D341Med (cell line): ENCODE data around the gene SLC5A11.

Experiments used
- DNase-seq: peaks from one replicate; pipeline ENCODE4 v3.0.0; 2012; ENCODE audit warnings: low spot score

Gene SLC5A11

DNA sequence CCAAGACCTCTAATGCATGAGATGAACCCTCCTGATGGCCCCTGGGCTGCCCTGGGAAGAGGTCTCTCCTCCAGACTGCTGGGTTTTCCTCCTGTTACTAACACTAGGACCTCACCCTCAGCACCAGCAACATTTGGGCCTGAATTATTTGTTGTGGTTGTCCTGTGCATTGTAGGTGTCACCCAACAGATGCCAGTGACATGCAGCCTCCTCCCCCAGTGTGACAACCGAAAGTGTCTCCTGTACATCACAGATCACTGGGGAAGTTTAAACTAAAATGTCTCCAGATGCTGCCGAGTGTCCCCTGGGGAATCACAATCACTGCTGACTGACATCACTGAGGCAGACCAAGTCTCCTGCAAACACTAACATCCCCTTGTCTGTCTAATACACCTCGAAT lies 74.8 kb downstream of the SLC5A11 start:
- DNase-seq, result no peak

GRCh38 chr16:24921229-24921628 lies 75.5 kb downstream of the SLC5A11 start:
- no peak for DNase-seq

DNA sequence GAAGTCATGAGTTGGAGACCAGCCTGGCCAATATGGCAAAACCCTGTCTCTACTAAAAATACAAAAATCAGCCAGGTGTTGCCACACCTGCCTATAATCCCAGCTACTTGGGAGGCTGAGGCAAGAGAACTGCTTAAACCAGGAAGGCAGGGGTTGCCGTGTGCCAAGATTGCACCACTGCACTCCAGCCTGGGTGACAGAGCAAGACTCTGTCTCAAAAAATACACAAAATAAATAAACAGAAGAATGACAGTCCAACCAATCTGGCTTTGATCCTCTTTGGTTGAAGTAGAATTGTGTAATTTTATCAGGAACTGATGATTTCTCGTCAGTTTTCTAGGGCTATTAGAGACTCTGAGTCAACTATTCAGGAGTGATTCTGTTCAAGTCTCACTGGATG lies 79.4 kb downstream of the SLC5A11 start:
- DNase-seq, result no peak

DNA sequence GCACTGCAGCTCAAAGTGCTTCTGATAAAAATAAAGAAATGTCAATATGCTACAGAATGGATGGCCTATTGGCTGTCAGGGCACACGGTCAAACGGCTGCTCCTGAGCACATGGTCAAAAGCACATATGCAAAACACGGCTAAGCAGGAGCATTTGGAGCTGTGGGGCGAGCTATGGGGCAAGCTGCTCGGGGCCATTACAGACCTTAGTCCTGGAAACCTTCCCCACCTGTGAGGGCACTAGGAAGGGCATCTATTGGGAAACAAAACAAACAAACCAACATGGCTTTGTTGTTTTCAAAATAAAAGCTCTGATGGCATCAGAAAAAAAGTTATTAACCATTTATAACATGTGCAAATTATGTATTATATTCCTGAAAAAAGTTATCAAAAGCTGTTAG lies 83.6 kb downstream of the SLC5A11 start:
- DNase-seq, result no peak

DNA sequence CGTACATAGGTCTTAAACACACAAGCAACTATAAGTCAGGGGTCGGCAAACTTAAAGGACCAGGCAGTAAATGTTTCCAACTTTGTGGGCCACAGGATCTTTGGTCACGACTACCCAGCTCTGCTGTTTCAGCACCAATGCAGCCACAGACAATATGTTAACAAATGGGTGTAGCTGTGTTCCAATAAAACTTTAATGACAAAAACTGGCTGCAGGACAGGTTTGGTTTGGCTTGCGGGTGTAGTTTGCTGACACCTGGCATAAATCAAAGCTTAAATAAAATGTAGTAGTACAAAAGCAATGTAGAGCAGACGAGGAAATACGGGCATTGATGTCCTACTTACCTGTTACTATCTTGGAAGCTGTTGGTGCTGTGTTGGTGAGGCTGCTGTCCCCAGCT lies 84.7 kb downstream of the SLC5A11 start:
- no peak for DNase-seq

GRCh38 chr16:24931091-24931490 lies 85.3 kb downstream of the SLC5A11 start:
- DNase-seq, result no peak

DNA sequence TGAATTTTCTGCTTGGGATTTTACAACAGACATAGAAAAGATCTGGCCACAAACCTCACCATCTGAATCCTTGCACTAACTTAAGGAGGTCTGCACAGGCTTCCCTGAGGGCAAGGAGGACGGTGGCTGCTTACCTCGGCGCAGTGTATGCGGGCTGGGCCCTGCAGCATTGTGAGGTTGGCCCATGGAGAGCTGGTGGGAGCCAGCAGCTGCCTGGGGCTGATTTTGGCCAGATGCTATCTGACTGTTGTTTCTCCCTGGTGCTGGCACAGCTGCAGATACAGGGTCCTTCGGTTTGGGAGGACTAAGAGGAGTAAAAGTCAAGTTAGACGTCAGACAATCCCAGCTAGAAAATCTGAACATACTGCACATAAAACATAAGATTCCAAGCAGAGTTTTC lies 89.6 kb downstream of the SLC5A11 start:
- DNase-seq, result no peak

- no peak for DNase-seq
Observed at GRCh38 chr16:24936151-24936550, 90.4 kb downstream of the SLC5A11 start.

DNA sequence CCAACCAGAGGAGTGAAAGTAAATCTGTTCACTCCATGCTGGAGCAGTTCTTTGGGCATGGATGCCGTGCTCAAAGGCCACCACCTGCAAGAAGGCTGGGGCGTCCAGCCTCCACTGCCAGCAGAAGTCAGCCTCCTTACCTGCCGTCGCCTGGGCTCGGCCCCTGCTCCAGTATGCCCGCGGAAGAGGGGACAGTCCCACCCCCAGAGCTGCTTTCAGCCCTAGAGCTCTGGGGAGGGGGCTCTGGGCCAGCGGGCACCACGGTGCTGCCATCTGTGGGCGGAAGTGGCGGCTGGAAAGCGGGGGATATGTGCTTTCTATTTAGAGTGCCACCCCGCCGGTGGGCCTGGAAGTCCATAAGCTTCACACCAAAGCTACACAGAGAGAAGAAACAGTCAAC lies 93.5 kb downstream of the SLC5A11 start:
- DNase-seq, result no peak

GRCh38 chr16:24939738-24940137 lies 94.0 kb downstream of the SLC5A11 start:
- DNase-seq, result no peak

DNA sequence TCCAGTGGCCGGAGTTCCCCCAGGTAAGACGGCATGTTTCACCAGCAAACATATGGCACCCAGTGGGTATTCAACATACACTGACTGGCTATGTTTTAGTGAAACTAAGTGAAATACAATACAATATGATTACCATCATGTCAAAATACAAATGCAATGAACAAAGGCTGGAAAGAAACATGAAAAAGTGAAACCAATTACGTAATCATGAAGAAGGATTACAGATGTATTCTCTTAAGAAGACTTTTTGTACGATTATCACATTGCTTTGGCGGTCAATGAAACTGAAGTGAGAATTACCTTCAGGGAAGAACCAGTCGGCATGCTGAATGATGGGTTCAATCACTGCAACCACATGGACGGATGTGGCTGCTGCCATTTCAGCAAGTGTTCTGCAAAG lies 97.7 kb downstream of the SLC5A11 start:
- no peak for DNase-seq

DNA sequence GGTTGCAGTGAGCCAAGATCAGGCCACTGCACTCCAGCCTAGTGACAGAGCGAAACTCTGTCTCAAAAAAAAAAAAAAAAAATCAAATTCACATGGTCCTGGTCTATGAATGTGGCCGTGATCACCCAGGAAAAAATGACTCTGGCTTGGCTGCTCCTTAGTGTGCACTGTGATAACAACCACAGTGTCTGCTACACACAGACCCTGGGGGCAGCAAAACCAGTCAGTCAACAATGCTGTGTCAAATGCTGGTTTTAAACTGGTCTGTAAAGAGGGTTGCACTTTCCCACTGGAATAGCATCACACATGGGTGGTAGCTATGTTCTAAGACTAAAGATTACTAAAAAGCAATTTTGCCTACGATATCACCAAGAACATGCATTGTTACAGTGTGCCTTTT lies 98.4 kb downstream of the SLC5A11 start:
- no peak for DNase-seq

DNA sequence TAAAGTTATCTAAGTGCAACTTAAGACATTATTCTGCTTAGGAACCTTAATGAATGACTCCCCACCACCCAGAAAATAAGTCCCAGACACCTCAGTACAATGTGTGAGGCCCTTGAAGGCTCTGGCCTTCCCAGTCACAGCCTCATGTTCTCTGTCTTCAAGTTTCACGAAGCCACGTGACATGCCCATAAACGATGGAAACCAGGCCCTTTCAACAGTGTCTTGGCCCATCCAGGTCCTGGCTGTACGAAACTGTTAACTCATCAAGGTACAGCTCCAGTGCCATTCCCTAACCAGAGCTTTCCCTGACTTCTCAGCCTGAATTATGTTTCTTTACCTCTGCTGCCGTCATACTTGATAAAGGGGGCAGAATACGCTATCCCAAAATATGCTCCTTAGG lies 100.4 kb downstream of the SLC5A11 start:
- no peak for DNase-seq

DNA sequence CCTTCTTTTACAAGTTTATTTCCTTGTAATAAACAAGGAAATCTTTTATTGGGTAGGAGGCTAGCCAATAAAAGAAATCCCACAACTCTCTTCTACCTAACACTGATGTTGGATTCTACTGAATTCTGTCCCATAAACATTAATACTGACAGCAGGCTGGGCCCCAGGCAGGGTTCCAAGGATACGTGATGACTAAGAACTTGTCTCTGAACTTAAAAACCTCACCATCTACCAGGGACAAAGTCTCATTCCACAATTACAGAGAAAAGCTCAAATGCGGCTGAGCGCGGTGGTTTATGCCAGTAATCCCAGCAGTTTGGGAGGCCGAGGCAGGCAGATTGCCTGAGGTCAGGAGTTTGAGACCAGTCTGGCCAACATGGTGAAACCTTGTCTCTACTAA lies 104.5 kb downstream of the SLC5A11 start:
- no peak for DNase-seq

GRCh38 chr16:24953306-24953705 lies 107.5 kb downstream of the SLC5A11 start:
- DNase-seq, result no peak

DNA sequence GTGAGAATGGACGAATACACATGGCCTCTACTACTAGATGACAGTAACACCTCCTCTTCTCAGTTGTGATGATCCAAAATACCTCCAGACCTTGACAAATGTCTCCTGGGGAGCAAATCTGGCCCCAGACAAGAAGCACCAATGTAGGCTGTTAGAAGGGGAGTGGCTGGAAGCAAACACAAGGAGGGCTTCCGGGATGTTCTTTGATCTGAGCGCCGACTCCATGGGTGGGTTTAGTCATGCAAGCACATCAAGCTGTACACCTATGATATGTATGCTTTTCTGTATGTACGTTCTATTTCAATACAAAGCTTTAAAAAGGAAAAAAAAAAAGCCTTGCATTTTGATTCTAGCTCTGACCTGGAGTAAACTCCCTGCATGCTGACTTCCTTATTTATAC lies 108.0 kb downstream of the SLC5A11 start:
- no peak for DNase-seq

DNA sequence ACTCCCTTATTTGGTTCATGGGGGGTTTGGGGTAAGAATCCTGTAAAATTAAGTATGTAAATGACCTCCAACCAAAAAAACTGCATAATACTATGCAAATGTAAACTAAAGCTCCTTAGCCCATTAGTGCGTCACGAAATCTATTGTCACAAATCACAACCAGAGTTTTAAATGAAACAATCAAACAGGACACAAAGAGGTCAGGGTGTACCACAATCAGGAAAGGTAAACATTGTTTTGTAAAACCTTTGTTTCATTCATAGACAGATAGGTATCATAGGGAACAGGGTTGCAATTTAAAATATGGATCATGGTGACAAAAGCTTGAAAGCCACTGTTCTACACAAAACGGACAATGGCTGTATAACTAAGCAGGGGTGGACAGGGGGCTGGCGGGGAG lies 108.4 kb downstream of the SLC5A11 start:
- no peak for DNase-seq

DNA sequence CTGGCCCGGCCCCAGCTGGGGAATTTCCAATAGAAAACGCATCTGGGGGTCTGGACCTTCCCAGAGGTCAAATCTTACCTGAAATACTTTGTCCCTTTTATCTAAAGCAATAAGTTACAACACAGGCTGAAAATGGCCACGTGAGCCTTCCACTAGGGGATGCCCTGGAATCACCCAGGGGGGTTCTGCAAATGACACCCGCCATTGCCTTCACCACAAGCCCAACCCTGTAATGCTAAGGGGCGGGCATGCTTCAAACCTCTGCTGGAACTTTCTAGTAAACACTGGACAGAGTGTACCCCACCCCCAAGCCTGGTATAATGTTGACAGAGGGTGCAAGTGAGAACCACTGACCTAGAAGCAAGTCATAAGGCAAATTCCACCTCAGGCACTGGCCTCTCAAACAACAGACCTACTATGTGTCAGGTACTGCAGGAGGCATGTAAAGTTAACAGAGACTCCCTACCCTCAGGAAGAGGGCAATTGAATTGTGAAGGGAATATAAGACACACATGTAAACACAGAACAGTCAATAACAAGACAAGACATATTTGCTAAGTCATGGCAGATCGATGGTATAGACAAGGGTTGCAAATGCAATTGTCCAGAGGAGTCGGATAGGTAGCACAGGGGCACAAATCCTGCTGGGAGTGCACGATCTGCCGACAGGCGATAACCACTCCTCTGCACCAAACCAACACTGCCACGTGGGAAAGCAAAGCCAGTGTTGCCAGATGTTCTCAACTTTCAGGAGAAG lies 110.4 kb downstream of the SLC5A11 start:
- DNase-seq, result no peak

- no peak for DNase-seq
Observed at GRCh38 chr16:24957887-24958286, 112.1 kb downstream of the SLC5A11 start.
